OCI-LY1 (cell line): ENCODE measurements around the gene GLUD1.
"Not testable (repeated sequence)": the region's sequence is repeated elsewhere in the genome, so short reads cannot be mapped to it uniquely, and the experiment has no call there.

Experiments used
- CTCF ChIP-seq: fragments of 200-600 bp; sonication (generic), shearing (Covaris generic); IDR thresholded peaks from 2 replicates; pipeline ENCODE4 v1.5.1; 2017; ENCODE audit warnings: mild to moderate bottlenecking, antibody characterized with exemption, low read length, moderate library complexity, mixed read lengths
- EZH2 ChIP-seq: fragments of 200-600 bp; sonication (generic), shearing (Covaris generic); IDR thresholded peaks from 2 replicates; pipeline ENCODE4 v1.8.0; 2017; ENCODE audit warnings: borderline replicate concordance, mixed run types, mild to moderate bottlenecking, antibody characterized with exemption, low read length, moderate library complexity, mixed read lengths

DNA sequence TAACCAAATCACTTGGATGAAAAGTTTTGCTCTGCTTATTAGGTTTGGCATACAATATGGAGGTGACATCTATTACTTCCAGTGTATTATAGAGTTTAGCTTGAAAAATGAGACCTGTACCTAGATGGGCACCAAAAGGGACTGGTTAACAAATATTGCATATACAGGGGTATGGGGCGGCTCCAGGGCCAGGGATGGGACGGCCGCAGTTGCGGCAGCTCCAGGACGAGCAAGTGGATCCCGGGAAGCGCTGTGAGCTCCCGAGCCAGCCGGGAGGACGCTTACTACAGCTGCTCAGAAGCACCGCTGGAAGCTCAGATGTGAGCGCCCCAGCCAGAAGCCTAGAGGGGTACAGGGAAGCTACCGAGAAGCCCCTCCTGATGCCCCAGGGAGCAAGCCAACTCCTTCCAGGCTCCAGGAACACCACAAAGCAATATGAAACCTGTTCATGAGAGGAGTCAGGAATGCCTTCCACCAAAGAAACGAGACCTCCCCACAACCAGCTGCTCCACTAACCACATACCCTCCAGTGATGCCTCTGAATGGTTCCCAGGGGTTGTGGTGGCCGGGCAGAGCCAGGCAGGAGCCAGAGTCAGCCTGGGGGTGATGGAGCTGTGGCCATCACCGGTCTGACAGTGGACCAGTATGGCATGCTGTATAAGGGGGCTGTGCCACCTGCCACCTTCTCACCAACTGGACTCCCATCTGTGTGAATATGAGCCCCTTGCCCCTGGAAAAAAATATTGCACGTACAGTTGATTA, 67.7 kb downstream of the GLUD1 start:
- not testable (repeated sequence) for TF ChIP-seq CTCF, EZH2
